ACHN (cell line): ENCODE results near the gene EIF4G2.

Experiments used
- DNase-seq: peaks from one replicate; pipeline ENCODE4 v3.0.0-alpha.2; 2015
- in situ Hi-C: cut with HindIII; loops from 2 replicates; pipeline ENCODE4 v1.10.0; 2017; ENCODE audit warnings: low sequenced_read_pairs, low pct_ligation_motif_present, low pct_unique_long_range_greater_than_20kb

Gene EIF4G2

GRCh38 chr11:10780040-10780439 lies 28.7 kb downstream of the EIF4G2 start:
- in situ Hi-C loops = no loop called here
- DNase-seq = no peak

GRCh38 chr11:10779086-10779485 lies 29.6 kb downstream of the EIF4G2 start:
- DNase-seq = no peak
- in situ Hi-C loops = no loop called here

- no peak for DNase-seq
- in situ Hi-C loops = no loop called here
These were observed 30.3 kb downstream of the EIF4G2 start for GRCh38 chr11:10778217-10778970.

- in situ Hi-C loops = no loop called here
- no peak for DNase-seq
These were observed 30.9 kb downstream of the EIF4G2 start for GRCh38 chr11:10777806-10778205.

GRCh38 chr11:10777393-10777793 lies 31.3 kb downstream of the EIF4G2 start:
- in situ Hi-C loops = no loop called here
- no peak for DNase-seq

- in situ Hi-C loops = no loop called here
- DNase-seq = no peak
These were observed 33.9 kb downstream of the EIF4G2 start for GRCh38 chr11:10774811-10775210.

- in situ Hi-C loops = no loop called here
- DNase-seq = no peak
These were observed 37.3 kb downstream of the EIF4G2 start for GRCh38 chr11:10771457-10771856.

- DNase-seq = peak; percentile 43
- in situ Hi-C loops = no loop called here
These were observed 38.0 kb downstream of the EIF4G2 start for GRCh38 chr11:10770626-10771254.

- in situ Hi-C loops = no loop called here
These were observed 44.3 kb downstream of the EIF4G2 start for GRCh38 chr11:10764412-10764811.

GRCh38 chr11:10763766-10764165 lies 45.0 kb downstream of the EIF4G2 start:
- in situ Hi-C loops = no loop called here
- no peak for DNase-seq

More at GRCh38 chr11:10764412-10764811, 44.3 kb downstream of the EIF4G2 start:
- no peak for DNase-seq

- no peak for DNase-seq
- in situ Hi-C loops = no loop called here
These were observed 45.8 kb downstream of the EIF4G2 start for GRCh38 chr11:10762913-10763421.

GRCh38 chr11:10762185-10762584 lies 46.5 kb downstream of the EIF4G2 start:
- in situ Hi-C loops = no loop called here
- no peak for DNase-seq

GRCh38 chr11:10761085-10761698 lies 47.5 kb downstream of the EIF4G2 start:
- in situ Hi-C loops = no loop called here
- DNase-seq = no peak

- peak; percentile 19 for DNase-seq
- in situ Hi-C loops = no loop called here
These were observed 49.8 kb downstream of the EIF4G2 start for GRCh38 chr11:10758957-10759356.

GRCh38 chr11:10752486-10752885 lies 56.2 kb downstream of the EIF4G2 start:
- in situ Hi-C loops = no loop called here
- DNase-seq = no peak

- in situ Hi-C loops = no loop called here
- DNase-seq = no peak
These were observed 56.7 kb downstream of the EIF4G2 start for GRCh38 chr11:10752061-10752460.

- in situ Hi-C loops = no loop called here
- DNase-seq = peak; percentile 0
These were observed 57.2 kb downstream of the EIF4G2 start for GRCh38 chr11:10751581-10751940.

- DNase-seq = peak; percentile 87
- in situ Hi-C loops = no loop called here
These were observed 57.7 kb downstream of the EIF4G2 start, which contains the start of gene CTR9 for GRCh38 chr11:10750838-10751580. CTR9 (plus strand) TSS chr11:10751246; CDS start chr11:10751413, 167 bp downstream.

GRCh38 chr11:10749476-10749875 lies 59.2 kb downstream of the EIF4G2 start:
- in situ Hi-C loops = no loop called here
- DNase-seq = no peak
